ENCODE data around the gene WNT7B. TPM values are rescaled to one million over a fixed set of nuclear protein-coding genes. Genes with fewer than 3 reads are reported as not detected.

The WNT7B gene
- total RNA-seq, 6 experiments from 2014 or later, result 0.10 to 0.12 TPM; not detected in 4

GRCh38 chr22:45997777-45998637 is 21.0 kb upstream of the WNT7B start:
- peak in 2 of 3 donors; percentile 23 to 51 for DNase-seq
- H3K27me3 ChIP-seq, result no peaks in the 10 kb centered on the region
- ATAC-seq, result peak; percentile 28 to 50 (median 38)
- 81% methylated on average over 7 of the region's 17 CpGs for WGBS (ENCODE audit: insufficient coverage, low coverage, low lambda C conversion rate, missing lambda C conversion rate)
- intact Hi-C loops (cut with DNase I), result loop anchor here in 1 of 2 donors (10.0 kb wide), 1 partner anchor 327 kb away; no protein-coding TSS in a partner anchor
- no peaks in the 10 kb centered on the region for H3K36me3 ChIP-seq
- peaks cover 0 to 13% (median 4%) of the 10 kb centered on the region in 4 donors for H3K4me1 ChIP-seq
- no peak for TF ChIP-seq POLR2A (IDR thresholded peaks at IDR 0.05)
- no peak for TF ChIP-seq CTCF (IDR thresholded peaks at IDR 0.05)
- no peak overlapping the region for H3K4me3 ChIP-seq
- H3K9me3 ChIP-seq, result no peaks in the 10 kb centered on the region
- peak overlapping the region; percentile 40 to 74 (median 54) for H3K27ac ChIP-seq

GRCh38 chr22:45997077-45997776 is 20.3 kb upstream of the WNT7B start:
- Histone ChIP-seq H3K36me3 (no peaks in the 10 kb centered on the region), H3K4me1 (peaks cover 0 to 13% (median 4%) of the 10 kb centered on the region in 4 donors), H3K27ac (peak overlapping the region; percentile 40 to 74 (median 54)), H3K27me3 (no peaks in the 10 kb centered on the region), H3K9me3 (no peaks in the 10 kb centered on the region), H3K4me3 (no peak overlapping the region)
- intact Hi-C loops (cut with DNase I), result loop anchor here in 1 of 2 donors (10.0 kb wide), 1 partner anchor 328 kb away; no protein-coding TSS in a partner anchor
- WGBS (ENCODE audit: insufficient coverage, low coverage, low lambda C conversion rate, missing lambda C conversion rate), result 20% methylated on average over 2 of the region's 16 CpGs
- ATAC-seq (peak; percentile 70 to 81 (median 76)), DNase-seq (peak; percentile 79 to 87 (median 87))
- no peak for TF ChIP-seq CTCF (IDR thresholded peaks at IDR 0.05)

GRCh38 chr22:45996241-45997076 is 19.5 kb upstream of the WNT7B start:
- Histone ChIP-seq H3K36me3 (no peaks in the 10 kb centered on the region), H3K27me3 (no peaks in the 10 kb centered on the region), H3K4me3 (no peak overlapping the region), H3K4me1 (peaks cover 0 to 13% (median 4%) of the 10 kb centered on the region in 4 donors), H3K9me3 (no peaks in the 10 kb centered on the region), H3K27ac (peak overlapping the region; percentile 20 to 65 (median 54))
- TF ChIP-seq CTCF (IDR thresholded peaks at IDR 0.05), result peak in 1 of 4 donors; percentile 6
- TF ChIP-seq POLR2A (IDR thresholded peaks at IDR 0.05), result no peak
- ATAC-seq, result peak; percentile 49 to 59 (median 58)
- 41% methylated on average over 13 of the region's 29 CpGs for WGBS (ENCODE audit: insufficient coverage, low coverage, low lambda C conversion rate, missing lambda C conversion rate)
- DNase-seq, result peak in 2 of 3 donors; percentile 71 to 78
- intact Hi-C loops (cut with DNase I), result loop anchor here in 1 of 2 donors (10.0 kb wide), 1 partner anchor 328 kb away; no protein-coding TSS in a partner anchor
